HepG2 (cell line): Measurements from ENCODE around the gene PCAT7. TPM values are rescaled to one million over a fixed set of nuclear protein-coding genes. Genes with fewer than 3 reads are reported as not detected.
"Not testable (repeated sequence)": the region's sequence is repeated elsewhere in the genome, so short reads cannot be mapped to it uniquely, and the experiment has no call there.

ENCODE experiments used
- ATAC-seq: fragments of 200-7000 bp; cut with Tn5 transposase; 3 replicates; pipeline ENCODE4 v1.9.1; 2020; ENCODE audit warnings: mild to moderate bottlenecking, moderate library complexity
- BruUV-seq: library from RNA; stranded (reverse); fragments of 400-500 nt; replicated peaks from 2 replicates; lab custom pipeline; 2021; lab: Mats Ljungman, UMichigan
- CTCF ChIA-PET: fragments of 300-600 bp; formaldehyde crosslinking; extraction: SDS; loops from one replicate; lab custom pipeline; 2021; ENCODE audit warnings: low total read pairs, inconsistent platforms, low intra/inter-chr PET ratio; lab: Yijun Ruan, JAX
- POLR2A ChIA-PET: fragments of 350-600 bp; sonication (Branson Sonifier 250); formaldehyde crosslinking; loops from one replicate; lab custom pipeline; 2020; ENCODE audit warnings: antibody characterized with exemption, inconsistent platforms; lab: Yijun Ruan, JAX
- DNase-seq: peaks from one replicate; pipeline ENCODE4 v3.0.0-alpha.2; 2015; ENCODE audit warnings: low spot score
- FAIRE-seq: peaks from 3 replicates; lab custom pipeline; 2011; peaks lifted over from hg19 to GRCh38; lab: Jason Lieb, UNC
- H2AFZ ChIP-seq: one replicate; pipeline ENCODE4 v1.6.1; 2011; ENCODE audit warnings: low read length, inconsistent platforms
- H3K27ac ChIP-seq: fragments of 300-600 bp; 3 replicates; pipeline ENCODE4 v1.8.0; 2011; ENCODE audit warnings: mixed run types, mild to moderate bottlenecking, mixed read lengths, low read length, inconsistent platforms; ENCODE audit not compliant: insufficient read depth; ENCODE audit errors: extremely low read length
- H3K27me3 ChIP-seq, 2 experiments: fragments of 200-600 bp in 1 of 2; 2 replicates in 1 of 2; 3 replicates in 1 of 2; pipeline versions ENCODE4 v1.6.0 to v1.8.0; 2011; ENCODE audit warnings: low read length in 2 of 2, mild to moderate bottlenecking in 2 of 2, moderate library complexity in 2 of 2, inconsistent platforms in 1 of 2; ENCODE audit not compliant: insufficient read depth in 2 of 2, control insufficient read depth in 1 of 2
- H3K36me3 ChIP-seq, 2 experiments: fragments of 200-600 bp in 1 of 2; replicated peaks in 1 of 2; 2 replicates in 1 of 2; 3 replicates in 1 of 2; pipeline versions ENCODE4 v1.5.1 to v1.8.0; 2011; ENCODE audit warnings: low read length in 2 of 2, inconsistent platforms in 1 of 2; ENCODE audit not compliant: insufficient read depth in 2 of 2, control insufficient read depth in 1 of 2
- H3K4me1 ChIP-seq: 2 replicates; pipeline ENCODE4 v1.5.1; 2012; ENCODE audit warnings: low read length, inconsistent platforms; ENCODE audit not compliant: insufficient read depth
- H3K4me2 ChIP-seq: 2 replicates; pipeline ENCODE4 v1.6.0; 2011; ENCODE audit warnings: low read depth, low read length, inconsistent platforms
- H3K4me3 ChIP-seq, 3 experiments: fragments of 200-600 bp in 1 of 3; sonication (generic), shearing (Covaris generic) in 1 of 3; replicated peaks in 1 of 3; 2 replicates each; pipeline ENCODE4 v1.5.1; 2011 to 2016; ENCODE audit warnings: low read length in 3 of 3, inconsistent platforms in 2 of 3, low read depth in 2 of 3, mild to moderate bottlenecking in 2 of 3, control low read depth in 1 of 3, mixed read lengths in 1 of 3; ENCODE audit not compliant: insufficient read depth in 1 of 3
- H3K79me2 ChIP-seq: one replicate; pipeline ENCODE4 v1.6.1; 2011; ENCODE audit warnings: low read length, inconsistent platforms; ENCODE audit not compliant: insufficient read depth
- H3K9ac ChIP-seq: 2 replicates; pipeline ENCODE4 v1.6.0; 2011; ENCODE audit warnings: mild to moderate bottlenecking, low read depth, low read length, inconsistent platforms; ENCODE audit not compliant: insufficient read depth
- H3K9me3 ChIP-seq: 2 replicates; pipeline ENCODE4 v1.5.1; 2012; ENCODE audit warnings: mild to moderate bottlenecking, low read length
- H4K20me1 ChIP-seq: 2 replicates; pipeline ENCODE4 v1.6.0; 2011; ENCODE audit warnings: inconsistent platforms, mild to moderate bottlenecking, low read length, moderate library complexity; ENCODE audit not compliant: insufficient read depth
- FOXA1 ChIP-seq, 2 experiments: fragments of 450-650 bp in 1 of 2; sonication (generic) in 1 of 2; formaldehyde crosslinking in 1 of 2; IDR thresholded peaks; 2 replicates each; pipeline versions ENCODE4 v1.4.0 to v1.6.1; 2016 to 2020; ENCODE audit warnings: missing genetic modification reagents in 1 of 2
- NBN ChIP-seq: fragments of 450-650 bp; conservative IDR thresholded peaks from 2 replicates; pipeline ENCODE4 v1.6.1; 2017
- ZNF12 ChIP-seq: sonication (generic); formaldehyde crosslinking; IDR thresholded peaks from 2 replicates; pipeline ENCODE4 v1.5.0; 2020; ENCODE audit warnings: missing genetic modification reagents
- WGBS: methylation state at CpG from one replicate; pipeline ENCODE4 v1.1.6; 2017; ENCODE audit warnings: low lambda C conversion rate; 5-methylcytosine and 5-hydroxymethylcytosine counted together
- in situ Hi-C: cut with HindIII; loops from 2 replicates; pipeline ENCODE4 v1.10.0; 2017; ENCODE audit warnings: low pct_unique_long_range_greater_than_20kb; ENCODE audit not compliant: extremely low pct_ligation_motif_present
- intact Hi-C: fragments of 100-400 bp; cut with micrococcal nuclease; formaldehyde crosslinking; loops from one replicate; pipeline ENCODE4 v1.10.0; 2022; ENCODE audit not compliant: unreplicated experiment
- polyA plus RNA-seq, 8 experiments: library from polyadenylated mRNA; depleted of rRNA in 3 of 8; stranded (reverse) in 7 of 8; unstranded in 1 of 8; fragments of >200 nt; fragmentation: Illumina TruSeq in 4 of 8; extraction: Trizol in 4 of 8; gene quantifications; 2 replicates each; pipeline versions ENCODE4 v1.2.1 to v1.2.3, GENCODE V29; 2011 to 2016; ENCODE audit warnings: low read depth in 4 of 8, missing spikeins in 1 of 8, mixed read lengths in 1 of 8; ENCODE audit not compliant: insufficient read depth in 1 of 8
- total RNA-seq, 5 experiments: library from RNA; depleted of rRNA; stranded (reverse); fragments of >200 nt; fragmentation: Illumina TruSeq; extraction: Trizol; gene quantifications; 2 replicates each; pipeline ENCODE4 v1.2.3, GENCODE V29; 2016; ENCODE audit warnings: low read depth in 1 of 5

PCAT7 gene
- total and polyA plus RNA-seq, 2 of the 13 experiments (the other 11 are each of a cell fraction or from before 2014, with no cell fraction given), result 2.3 to 3.9 TPM

- CTCF ChIA-PET, result interaction anchor here (1.6 kb wide), 1 partner anchor 40 kb away, joined by 4 read pairs; no protein-coding TSS in a partner anchor
- no peak overlapping the region for H3K4me2 ChIP-seq
- no peaks in the 10 kb centered on the region for H4K20me1 ChIP-seq
- no TSS peak for BruUV-seq
- ATAC-seq (no peak), FAIRE-seq (no peak), DNase-seq (no peak)
- no peaks in the 10 kb centered on the region for H3K79me2 ChIP-seq
- no peak overlapping the region for H3K9ac ChIP-seq
- TF ChIP-seq ZNF12 (CRISPR knock-in tag) (0 out of 2 replicates have a peak, but pooled peaks have one; percentile 25), FOXA1 (IDR thresholded peaks at IDR 0.05) (no peak), FOXA1 (CRISPR knock-in tag; IDR thresholded peaks at IDR 0.05) (0 out of 2 replicates have a peak, but pooled peaks have one; percentile 6), NBN (no peak)
- no peak overlapping the region for H2AFZ ChIP-seq
- peaks cover 0 to 8% of the 10 kb centered on the region in 2 experiments; a peak in 2 of 5 replicates for H3K36me3 ChIP-seq
- no peaks in the 10 kb centered on the region for H3K27me3 ChIP-seq
- H3K27ac ChIP-seq, result no peak overlapping the region
- 44% methylated on average over 2 of the region's 2 CpGs for WGBS
- H3K9me3 ChIP-seq, result no peaks in the 10 kb centered on the region
- POLR2A ChIA-PET, result interaction anchor here (0.6 kb wide), 1 partner anchor 9 kb away, joined by 3 read pairs; no protein-coding TSS in a partner anchor
- peaks cover 8% of the 10 kb centered on the region; the same call in 1 of the 2 replicates for H3K4me1 ChIP-seq
- in situ Hi-C loops (no loop called here), intact Hi-C loops (no loop called here)
- no peak overlapping the region for H3K4me3 ChIP-seq
These were observed 8.7 kb downstream of the PCAT7 start for GRCh38 chr9:94563548-94563947.

- H3K4me3 ChIP-seq, H3K9me3 ChIP-seq, H3K4me1 ChIP-seq, H4K20me1 ChIP-seq, H3K9ac ChIP-seq, BruUV-seq, POLR2A ChIA-PET, DNase-seq, FAIRE-seq, ATAC-seq, H3K27ac ChIP-seq, H3K4me2 ChIP-seq, H2AFZ ChIP-seq, H3K27me3 ChIP-seq, in situ Hi-C loops, H3K79me2 ChIP-seq, H3K36me3 ChIP-seq, intact Hi-C loops: not testable (repeated sequence)
- CTCF ChIA-PET, result interaction anchor here (1.6 kb wide), 1 partner anchor 39 kb away, joined by 4 read pairs; no protein-coding TSS in a partner anchor
- WGBS, result 66% methylated on average over 3 of the region's 3 CpGs
These were observed 9.4 kb downstream of the PCAT7 start for GRCh38 chr9:94564279-94564678.
